OCI-LY7 (cell line): ENCODE data around the gene NME2.

Experiments
- CTCF ChIP-seq: fragments of 200-600 bp; sonication (generic); conservative IDR thresholded peaks from 2 replicates; pipeline ENCODE4 v1.5.1; 2014; ENCODE audit warnings: mild to moderate bottlenecking, antibody characterized with exemption, low read length, moderate library complexity, mixed read lengths
- EZH2phosphoT487 ChIP-seq: fragments of 200-600 bp; sonication (generic); IDR thresholded peaks from 2 replicates; pipeline ENCODE4 v1.6.1; 2018; ENCODE audit warnings: low read depth, borderline replicate concordance, mild to moderate bottlenecking, mixed run types, antibody characterized with exemption, low read length, moderate library complexity, mixed read lengths

DNA sequence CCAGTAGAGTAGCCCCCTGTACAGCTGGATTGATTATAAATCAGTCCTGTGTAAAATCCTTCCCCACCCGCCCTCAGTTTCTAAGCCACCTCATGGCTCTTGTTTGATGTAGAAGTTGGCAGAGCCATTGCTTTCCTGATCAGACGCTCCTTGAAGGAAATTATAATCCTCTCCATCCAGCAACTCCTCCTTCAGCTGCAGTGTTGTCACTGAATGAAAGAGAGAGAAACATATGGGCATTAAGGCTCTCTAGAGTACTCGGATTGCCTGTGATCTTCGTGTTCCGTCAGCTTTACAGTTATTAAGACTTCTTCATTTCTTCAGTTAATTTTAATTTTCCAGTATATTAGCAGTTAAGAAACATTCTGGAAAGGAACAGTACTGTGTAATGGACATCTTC lies 14.3 kb downstream of the NME2 start:
- TF ChIP-seq CTCF (no peak), EZH2phosphoT487 (no peak)
